H9 (cell line): Measurements from ENCODE around the gene PLEKHM1. TPM values are rescaled to one million over a fixed set of nuclear protein-coding genes. Genes with fewer than 3 reads are reported as not detected.
"Not testable (repeated sequence)": the region's sequence is repeated elsewhere in the genome, so short reads cannot be mapped to it uniquely, and the experiment has no call there.

Experiments used
- DNase-seq: peaks from one replicate; pipeline ENCODE4 v3.0.0-alpha.2; 2017
- H2AFZ ChIP-seq: one replicate; pipeline ENCODE4 v1.6.1; 2013; ENCODE audit warnings: mild to moderate bottlenecking, low read length, control low read depth, moderate library complexity
- H2AK5ac ChIP-seq: 2 replicates; pipeline ENCODE4 v1.6.1; 2013; ENCODE audit warnings: low read length, control low read depth, mixed read lengths; ENCODE audit not compliant: insufficient read length
- H2BK120ac ChIP-seq: one replicate; pipeline ENCODE4 v1.6.1; 2013; ENCODE audit warnings: low read depth, mild to moderate bottlenecking, low read length, control low read depth, inconsistent platforms; ENCODE audit not compliant: poor library complexity, severe bottlenecking
- H2BK12ac ChIP-seq: 2 replicates; pipeline ENCODE4 v1.6.1; 2013; ENCODE audit warnings: low read length, control low read depth, mixed read lengths, low read depth; ENCODE audit not compliant: insufficient read length
- H2BK15ac ChIP-seq: 2 replicates; pipeline ENCODE4 v1.6.1; 2013; ENCODE audit warnings: low read depth, low read length, control low read depth
- H2BK20ac ChIP-seq: one replicate; pipeline ENCODE4 v1.6.1; 2013; ENCODE audit warnings: low read depth, mild to moderate bottlenecking, low read length, control low read depth, inconsistent platforms; ENCODE audit not compliant: poor library complexity, severe bottlenecking
- H2BK5ac ChIP-seq: 2 replicates; pipeline ENCODE4 v1.6.1; 2013; ENCODE audit warnings: low read length, control low read depth, mixed read lengths; ENCODE audit not compliant: insufficient read length
- H3K14ac ChIP-seq: 2 replicates; pipeline ENCODE4 v1.6.1; 2013; ENCODE audit warnings: low read length, control low read depth; ENCODE audit not compliant: insufficient read depth
- H3K18ac ChIP-seq: 2 replicates; pipeline ENCODE4 v1.6.1; 2013; ENCODE audit warnings: low read depth, mild to moderate bottlenecking, mixed read lengths, low read length, control low read depth; ENCODE audit not compliant: insufficient read length
- H3K23ac ChIP-seq: 2 replicates; pipeline ENCODE4 v1.6.1; 2013; ENCODE audit warnings: low read length, control low read depth, mixed read lengths, low read depth; ENCODE audit not compliant: insufficient read length
- H3K23me2 ChIP-seq: 2 replicates; pipeline ENCODE4 v1.6.1; 2013; ENCODE audit warnings: low read depth, mild to moderate bottlenecking, mixed read lengths, low read length, control low read depth; ENCODE audit not compliant: insufficient read length, poor library complexity, severe bottlenecking
- H3K27ac ChIP-seq: 2 replicates; pipeline ENCODE4 v1.5.1; 2013; ENCODE audit warnings: low read length, control low read depth, mixed read lengths, low read depth; ENCODE audit not compliant: insufficient read length
- H3K27me3 ChIP-seq: 2 replicates; pipeline ENCODE4 v1.6.1; 2013; ENCODE audit warnings: low read length, control low read depth, inconsistent platforms; ENCODE audit not compliant: insufficient read depth
- H3K4ac ChIP-seq: 2 replicates; pipeline ENCODE4 v1.6.1; 2013; ENCODE audit warnings: low read depth, mild to moderate bottlenecking, control low read depth, inconsistent platforms, low read length, moderate library complexity
- H3K4me1 ChIP-seq: 2 replicates; pipeline ENCODE4 v1.6.1; 2013; ENCODE audit warnings: low read length, control low read depth, inconsistent platforms; ENCODE audit not compliant: insufficient read depth
- H3K4me2 ChIP-seq: 2 replicates; pipeline ENCODE4 v1.6.1; 2013; ENCODE audit warnings: low read length, control low read depth, mixed read lengths; ENCODE audit not compliant: insufficient read length, insufficient read depth
- H3K56ac ChIP-seq: 2 replicates; pipeline ENCODE4 v1.6.1; 2013; ENCODE audit warnings: low read depth, mild to moderate bottlenecking, mixed read lengths, low read length, control low read depth; ENCODE audit not compliant: insufficient read length
- H3K79me1 ChIP-seq: 2 replicates; pipeline ENCODE4 v1.6.1; 2013; ENCODE audit warnings: low read depth, mild to moderate bottlenecking, moderate library complexity, low read length, control low read depth, inconsistent platforms; ENCODE audit not compliant: insufficient read depth, poor library complexity, severe bottlenecking
- H3K79me2 ChIP-seq: 2 replicates; pipeline ENCODE4 v1.6.1; 2013; ENCODE audit warnings: low read length, control low read depth, inconsistent platforms; ENCODE audit not compliant: insufficient read depth
- H3K9ac ChIP-seq: 2 replicates; pipeline ENCODE4 v1.6.1; 2013; ENCODE audit warnings: low read length, control low read depth, mixed read lengths; ENCODE audit not compliant: insufficient read length; ENCODE audit errors: extremely low read depth
- H3K9me3 ChIP-seq: one replicate; pipeline ENCODE4 v1.6.1; 2013; ENCODE audit warnings: low read depth, low read length, inconsistent platforms; ENCODE audit not compliant: control insufficient read depth
- H3T11ph ChIP-seq: one replicate; pipeline ENCODE4 v1.6.1; 2013; ENCODE audit warnings: mild to moderate bottlenecking, low read length, control low read depth, inconsistent platforms
- H4K20me1 ChIP-seq: one replicate; pipeline ENCODE4 v1.6.1; 2013; ENCODE audit not compliant: control insufficient read depth, insufficient read length, insufficient read depth
- H4K5ac ChIP-seq: 2 replicates; pipeline ENCODE4 v1.6.1; 2013; ENCODE audit warnings: low read depth, mild to moderate bottlenecking, mixed read lengths, low read length, control low read depth; ENCODE audit not compliant: insufficient read length
- H4K8ac ChIP-seq: replicated peaks from 2 replicates; pipeline ENCODE4 v1.6.1; 2013; ENCODE audit warnings: low read length, control low read depth, mixed read lengths, low read depth; ENCODE audit not compliant: insufficient read length
- H4K91ac ChIP-seq: 2 replicates; pipeline ENCODE4 v1.6.1; 2013; ENCODE audit warnings: low read depth, mild to moderate bottlenecking, moderate library complexity, mixed read lengths, low read length, control low read depth; ENCODE audit not compliant: insufficient read length
- H3K27ac Mint-ChIP-seq, 3 experiments: 2 replicates in 2 of 3; 3 replicates in 1 of 3; pipeline ENCODE4 v1.8.0; 2020 to 2021; ENCODE audit warnings: mixed read lengths in 3 of 3, mild to moderate bottlenecking in 1 of 3, moderate library complexity in 1 of 3
- H3K27me3 Mint-ChIP-seq: 2 replicates; pipeline ENCODE4 v1.8.0; 2021; ENCODE audit warnings: low read depth, mild to moderate bottlenecking, moderate library complexity, mixed read lengths
- H3K36me3 Mint-ChIP-seq, 3 experiments: 2 replicates in 2 of 3; 3 replicates in 1 of 3; pipeline ENCODE4 v1.8.0; 2020 to 2021; ENCODE audit warnings: low read depth in 3 of 3, mixed read lengths in 3 of 3; ENCODE audit not compliant: insufficient read depth in 1 of 3
- H3K4me1 Mint-ChIP-seq, 2 experiments: 2 replicates each; pipeline ENCODE4 v1.8.0; 2020; ENCODE audit warnings: mixed read lengths in 2 of 2
- H3K4me3 Mint-ChIP-seq, 2 experiments: 2 replicates in 1 of 2; 3 replicates in 1 of 2; pipeline ENCODE4 v1.8.0; 2020 to 2021; ENCODE audit warnings: mild to moderate bottlenecking in 2 of 2, mixed read lengths in 2 of 2, moderate library complexity in 1 of 2
- H3K9me3 Mint-ChIP-seq, 2 experiments: 2 replicates in 1 of 2; 3 replicates in 1 of 2; pipeline ENCODE4 v1.8.0; 2020; ENCODE audit warnings: mild to moderate bottlenecking in 2 of 2, mixed read lengths in 2 of 2, moderate library complexity in 1 of 2
- WGBS: extraction: QIAGEN DNeasy Blood & Tissue Kit; methylation state at CpG from one replicate; pipeline ENCODE4 v1.1.7; 2013; ENCODE audit warnings: missing lambda C conversion rate, low lambda C conversion rate, mixed read lengths; ENCODE audit not compliant: insufficient read length; ENCODE audit errors: extremely low coverage; 5-methylcytosine and 5-hydroxymethylcytosine counted together
- total RNA-seq: library from RNA; stranded (reverse); gene quantifications from 2 replicates; pipeline ENCODE4 v1.2.1, GENCODE V29; 2021

PLEKHM1 gene
- total RNA-seq, 1 experiment from 2014 or later: 20.7 TPM

DNA sequence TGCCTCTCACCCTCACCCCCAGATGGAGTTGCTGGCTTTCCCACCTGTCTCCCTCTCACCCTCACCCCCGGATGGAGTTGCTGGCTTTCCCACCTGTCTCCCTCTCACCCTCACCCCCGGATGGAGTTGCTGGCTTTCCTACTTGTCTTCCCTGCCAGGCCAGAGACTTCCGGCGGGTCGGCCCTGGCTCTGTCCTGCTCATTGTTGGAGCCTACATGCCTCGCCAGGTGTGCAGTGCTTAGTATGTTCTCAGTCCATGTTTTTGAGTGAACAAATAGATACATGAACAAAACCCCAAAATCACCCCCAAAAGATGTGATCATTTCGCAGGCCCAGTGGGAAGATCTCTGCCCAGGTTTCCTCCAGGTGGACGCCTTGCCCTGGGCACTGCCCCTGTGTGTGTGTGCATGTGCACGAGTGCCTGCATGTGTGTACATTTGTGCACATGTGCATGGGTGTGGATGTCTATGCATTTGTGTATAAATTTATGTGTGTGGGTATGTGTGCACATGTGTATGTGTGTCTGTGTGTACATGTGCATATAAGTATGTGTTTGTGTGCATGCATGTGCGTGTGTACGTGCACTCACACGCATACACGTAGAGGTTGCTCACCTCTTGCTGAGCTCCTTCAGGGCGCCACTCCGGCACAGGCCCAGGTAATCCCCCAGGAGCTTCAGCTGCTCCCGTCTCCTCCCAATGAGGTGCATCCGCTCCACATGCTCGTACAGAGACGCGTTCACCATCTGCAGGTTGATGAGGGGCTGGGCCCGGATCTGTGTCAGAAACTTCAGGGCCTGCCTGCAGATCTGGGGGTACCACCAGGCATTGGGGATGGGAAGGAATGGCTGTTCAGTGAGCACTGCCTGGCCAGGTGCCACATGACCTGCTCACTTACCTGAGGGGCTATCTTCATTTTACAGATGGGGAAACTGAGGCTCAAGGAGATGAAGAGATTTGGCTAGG, 45.4 kb downstream of the PLEKHM1 start:
- H2BK20ac ChIP-seq, H2BK120ac ChIP-seq, H3K27ac Mint-ChIP-seq, H3K79me1 ChIP-seq, H2BK12ac ChIP-seq, H3K4me1 ChIP-seq, H3K4me3 Mint-ChIP-seq, H3K9ac ChIP-seq, H2BK5ac ChIP-seq, H3T11ph ChIP-seq, H3K4ac ChIP-seq, H3K27me3 Mint-ChIP-seq, H2AK5ac ChIP-seq, H3K23ac ChIP-seq, H3K4me2 ChIP-seq, H3K56ac ChIP-seq, H3K4me1 Mint-ChIP-seq, H4K8ac ChIP-seq, H3K36me3 Mint-ChIP-seq, H3K9me3 ChIP-seq, H3K23me2 ChIP-seq, H3K9me3 Mint-ChIP-seq, H2AFZ ChIP-seq, H3K14ac ChIP-seq, H3K27me3 ChIP-seq, H4K5ac ChIP-seq, DNase-seq, H4K91ac ChIP-seq, H4K20me1 ChIP-seq, H3K27ac ChIP-seq, H3K18ac ChIP-seq, H2BK15ac ChIP-seq, H3K79me2 ChIP-seq: not testable (repeated sequence)
- no CpG with 5 or more reads among the region's 21 CpGs for WGBS

DNA sequence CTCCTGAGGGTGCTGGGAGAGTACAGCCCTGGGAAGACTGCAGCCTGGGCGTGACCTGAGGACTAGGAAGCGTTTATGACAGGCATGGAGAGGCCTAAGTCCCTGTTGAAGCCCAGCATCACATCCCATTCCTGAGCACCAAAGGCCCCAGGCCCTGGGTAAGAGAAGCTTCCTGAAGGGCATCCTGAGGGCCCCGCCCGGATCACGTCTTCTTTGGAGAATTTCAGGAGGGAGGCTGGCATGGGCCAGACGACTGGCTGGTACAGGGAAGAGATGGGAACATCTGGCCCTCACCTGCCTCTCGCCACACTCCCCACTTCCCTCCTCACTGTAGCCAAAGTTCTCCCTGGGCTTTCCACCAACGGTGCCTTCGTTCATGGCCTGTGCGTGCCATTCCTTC, 46.2 kb downstream of the PLEKHM1 start:
- not testable (repeated sequence) for H3K27ac ChIP-seq

More for the DNA sequence above, 46.2 kb downstream of the PLEKHM1 start:
- H2AFZ ChIP-seq, H2BK120ac ChIP-seq, H3K9me3 ChIP-seq, H3K4me3 Mint-ChIP-seq, H3K23me2 ChIP-seq, H3K4me2 ChIP-seq, H3K27ac Mint-ChIP-seq, H4K5ac ChIP-seq, H3K36me3 Mint-ChIP-seq, H2BK15ac ChIP-seq, H3K14ac ChIP-seq, H3T11ph ChIP-seq, H2BK5ac ChIP-seq, H2BK12ac ChIP-seq, H4K91ac ChIP-seq, H3K18ac ChIP-seq, H3K79me1 ChIP-seq, H3K9me3 Mint-ChIP-seq, H3K9ac ChIP-seq, H2BK20ac ChIP-seq, H3K4ac ChIP-seq, DNase-seq, H3K56ac ChIP-seq, H3K27me3 ChIP-seq, H2AK5ac ChIP-seq, H3K4me1 ChIP-seq, H3K79me2 ChIP-seq, H4K20me1 ChIP-seq, H4K8ac ChIP-seq, H3K23ac ChIP-seq, H3K27me3 Mint-ChIP-seq: not testable (repeated sequence)
- H3K4me1 Mint-ChIP-seq: peaks cover 13 to 15% of the 10 kb centered on the region in 2 experiments
- no CpG with 5 or more reads among the region's 10 CpGs for WGBS
